CD4-positive, alpha-beta T cell treated with Interleukin-15 for 1 hour (primary cell): ENCODE results near the gene PTPRK.

Experiments
- DNase-seq: peaks from one replicate; pipeline ENCODE4 v3.0.0-alpha.2; 2020

PTPRK gene

GRCh38 chr6:128277379-128277778 is 243.0 kb downstream of the PTPRK start:
- DNase-seq: no peak

- no peak for DNase-seq
These were observed 244.1 kb downstream of the PTPRK start for GRCh38 chr6:128276311-128276710.

- no peak for DNase-seq
These were observed 244.7 kb downstream of the PTPRK start for GRCh38 chr6:128275681-128276080.

- DNase-seq: no peak
These were observed 245.4 kb downstream of the PTPRK start for GRCh38 chr6:128275030-128275429.

GRCh38 chr6:128271527-128271926 is 248.9 kb downstream of the PTPRK start:
- DNase-seq: no peak

GRCh38 chr6:128271011-128271410 is 249.4 kb downstream of the PTPRK start:
- DNase-seq: no peak

- no peak for DNase-seq
These were observed 253.5 kb downstream of the PTPRK start for GRCh38 chr6:128266946-128267345.

- DNase-seq: no peak
These were observed 254.7 kb downstream of the PTPRK start for GRCh38 chr6:128265706-128266105.

GRCh38 chr6:128259730-128260685 is 260.4 kb downstream of the PTPRK start:
- DNase-seq: no peak

- no peak for DNase-seq
These were observed 261.2 kb downstream of the PTPRK start for GRCh38 chr6:128259029-128259724.

- no peak for DNase-seq
These were observed 264.3 kb downstream of the PTPRK start for GRCh38 chr6:128256095-128256494.

- no peak for DNase-seq
These were observed 267.8 kb downstream of the PTPRK start for GRCh38 chr6:128252341-128253176.

GRCh38 chr6:128251445-128252340 is 268.7 kb downstream of the PTPRK start:
- DNase-seq: no peak

GRCh38 chr6:128250370-128251070 is 269.9 kb downstream of the PTPRK start:
- DNase-seq: no peak

GRCh38 chr6:128249429-128249828 is 271.0 kb downstream of the PTPRK start:
- no peak for DNase-seq

GRCh38 chr6:128246472-128247260 is 273.7 kb downstream of the PTPRK start:
- DNase-seq: no peak

GRCh38 chr6:128244751-128245405 is 275.5 kb downstream of the PTPRK start:
- DNase-seq: no peak

- no peak for DNase-seq
These were observed 277.5 kb downstream of the PTPRK start for GRCh38 chr6:128242765-128243403.

GRCh38 chr6:128241216-128241615 is 279.2 kb downstream of the PTPRK start:
- no peak for DNase-seq
